KBM-7 (cell line): Measurements from ENCODE around the gene IQCK.

Source experiments
- DNase-seq: peaks from one replicate; pipeline ENCODE4 v3.0.0-alpha.2; 2015
- in situ Hi-C: fragments of 300-500 bp; cut with MboI; formaldehyde crosslinking; loops from 2 replicates; pipeline ENCODE4 v1.14.3; 2020; ENCODE audit warnings: low sequenced_read_pairs, low pct_unique_long_range_greater_than_20kb, mixed read lengths

Gene IQCK

GRCh38 chr16:19751478-19752385 is 33.7 kb downstream of the IQCK start:
- DNase-seq, result no peak
- in situ Hi-C loops, result no loop called here

- in situ Hi-C loops, result no loop called here
- DNase-seq, result no peak
These were observed 36.0 kb downstream of the IQCK start for GRCh38 chr16:19753815-19754643.

- in situ Hi-C loops, result no loop called here
- DNase-seq, result no peak
These were observed 36.6 kb downstream of the IQCK start for GRCh38 chr16:19754644-19755036.

GRCh38 chr16:19755268-19755667 is 37.2 kb downstream of the IQCK start:
- in situ Hi-C loops, result no loop called here
- DNase-seq, result no peak

GRCh38 chr16:19757026-19757425 is 39.0 kb downstream of the IQCK start:
- no peak for DNase-seq
- in situ Hi-C loops, result no loop called here

GRCh38 chr16:19757762-19758595 is 39.9 kb downstream of the IQCK start:
- peak; percentile 9 for DNase-seq
- in situ Hi-C loops, result no loop called here

- DNase-seq, result no peak
- in situ Hi-C loops, result no loop called here
These were observed 42.4 kb downstream of the IQCK start for GRCh38 chr16:19760356-19761060.

GRCh38 chr16:19765860-19766553 is 47.9 kb downstream of the IQCK start:
- no peak for DNase-seq
- in situ Hi-C loops, result no loop called here

GRCh38 chr16:19766554-19766884 is 48.4 kb downstream of the IQCK start:
- in situ Hi-C loops, result no loop called here
- no peak for DNase-seq

GRCh38 chr16:19766988-19767387 is 48.9 kb downstream of the IQCK start:
- no peak for DNase-seq
- in situ Hi-C loops, result no loop called here

- in situ Hi-C loops, result no loop called here
- DNase-seq, result no peak
These were observed 49.4 kb downstream of the IQCK start for GRCh38 chr16:19767497-19767896.

- in situ Hi-C loops, result no loop called here
- DNase-seq, result no peak
These were observed 51.2 kb downstream of the IQCK start for GRCh38 chr16:19769239-19769638.

- in situ Hi-C loops, result no loop called here
These were observed 53.0 kb downstream of the IQCK start for GRCh38 chr16:19771040-19771439.

GRCh38 chr16:19771796-19772195 is 53.7 kb downstream of the IQCK start:
- DNase-seq, result no peak
- in situ Hi-C loops, result no loop called here

More at GRCh38 chr16:19771040-19771439, 53.0 kb downstream of the IQCK start:
- no peak for DNase-seq

- DNase-seq, result no peak
These were observed 56.0 kb downstream of the IQCK start for GRCh38 chr16:19774024-19774423.

GRCh38 chr16:19776147-19776546 is 58.1 kb downstream of the IQCK start:
- in situ Hi-C loops, result no loop called here
- no peak for DNase-seq

More at GRCh38 chr16:19774024-19774423, 56.0 kb downstream of the IQCK start:
- in situ Hi-C loops, result no loop called here

GRCh38 chr16:19776565-19776964 is 58.5 kb downstream of the IQCK start:
- in situ Hi-C loops, result no loop called here

GRCh38 chr16:19780321-19780720 is 62.2 kb downstream of the IQCK start:
- in situ Hi-C loops, result no loop called here
- no peak for DNase-seq

More at GRCh38 chr16:19776565-19776964, 58.5 kb downstream of the IQCK start:
- DNase-seq, result no peak
